GM21515 (cell line): ENCODE results near the gene LRRC47.

Experiments
- ATAC-seq: cut with Tn5 transposase; IDR thresholded peaks from one replicate; pipeline ENCODE4 v1.9.1; 2021; ENCODE audit not compliant: unreplicated experiment

The LRRC47 gene

GRCh38 chr1:3733883-3734589 lies 62.3 kb downstream of the LRRC47 start:
- ATAC-seq: no peak

DNA sequence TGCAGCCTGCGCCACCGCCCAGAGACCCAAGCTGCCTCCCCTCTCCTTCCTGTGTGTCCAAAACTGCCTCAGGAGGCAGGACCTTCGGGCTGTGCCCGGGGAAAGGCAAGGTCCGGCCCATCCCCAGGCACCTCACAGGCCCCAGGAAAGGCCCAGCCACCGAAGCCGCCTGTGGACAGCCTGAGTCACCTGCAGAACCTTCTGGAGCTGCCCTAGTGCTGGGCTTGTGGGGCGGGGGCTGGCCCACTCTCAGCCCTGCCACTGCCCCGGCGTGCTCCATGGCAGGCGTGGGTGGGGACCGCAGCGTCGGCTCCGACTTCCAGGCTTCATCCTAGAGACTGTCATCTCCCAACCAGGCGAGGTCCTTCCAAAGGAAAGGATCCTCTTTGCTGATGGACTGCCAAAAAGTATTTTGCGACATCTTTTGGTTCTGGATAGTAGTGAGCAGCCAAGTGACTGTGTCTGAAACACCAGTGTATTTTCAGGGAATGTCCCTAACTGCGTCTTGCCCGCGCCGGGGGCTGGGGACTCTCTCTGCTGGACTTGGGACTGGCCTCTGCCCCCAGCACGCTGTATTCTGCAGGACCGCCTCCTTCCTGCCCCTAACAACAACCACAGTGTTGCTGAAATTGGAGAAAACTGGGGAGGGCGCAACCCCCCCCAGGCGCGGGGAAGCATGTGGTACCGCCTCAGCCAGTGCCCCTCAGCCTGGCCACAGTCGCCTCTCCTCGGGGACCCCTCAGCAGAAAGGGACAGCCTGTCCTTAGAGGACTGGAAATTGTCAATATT lies 63.0 kb downstream of the LRRC47 start:
- ATAC-seq: no peak

- no peak for ATAC-seq
These were observed 63.7 kb downstream of the LRRC47 start for GRCh38 chr1:3732434-3733093.

GRCh38 chr1:3731583-3732433 lies 64.5 kb downstream of the LRRC47 start:
- ATAC-seq: no peak

DNA sequence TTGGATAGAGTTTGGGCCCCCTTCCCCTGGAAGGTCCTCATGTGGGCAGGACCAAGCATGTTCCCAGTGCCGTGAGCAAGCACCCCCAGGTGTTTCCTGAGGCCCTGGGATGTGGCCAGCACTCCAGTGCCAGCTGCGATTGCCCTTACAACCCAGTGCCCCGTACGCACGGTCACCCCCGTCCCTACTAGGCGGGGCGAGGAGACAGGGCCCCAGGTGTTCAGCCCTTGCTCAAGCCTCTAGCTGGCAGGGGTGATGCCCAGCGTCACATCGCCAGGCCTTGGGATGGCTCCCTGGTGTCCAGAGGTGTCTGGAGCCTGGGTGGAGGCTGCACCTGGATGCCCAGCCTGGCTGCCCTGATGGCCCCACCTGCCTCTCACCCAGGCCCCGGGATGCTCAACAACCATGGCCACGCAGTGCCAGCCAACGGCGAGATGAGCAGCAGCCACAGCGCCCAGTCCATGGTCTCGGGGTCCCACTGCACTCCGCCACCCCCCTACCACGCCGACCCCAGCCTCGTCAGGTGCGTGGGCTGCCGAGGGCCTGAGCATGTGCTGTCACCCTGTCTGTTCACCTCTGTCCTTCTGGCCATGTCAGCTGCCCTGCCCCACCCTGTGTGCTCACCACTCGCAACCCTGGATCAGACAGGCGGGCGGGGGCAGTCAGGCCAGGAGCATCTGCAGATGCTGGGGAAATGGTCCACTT lies 65.6 kb downstream of the LRRC47 start:
- no peak for ATAC-seq

GRCh38 chr1:3729594-3730542 lies 66.4 kb downstream of the LRRC47 start:
- no peak for ATAC-seq
